Measurements from ENCODE around the gene TRIM26. TPM values are rescaled to one million over a fixed set of nuclear protein-coding genes. Genes with fewer than 3 reads are reported as not detected.

TRIM26 gene
- total and polyA plus RNA-seq, 2 donors (not counting 3 experiments of a cell fraction or from before 2014, with no cell fraction given), result 30.4 to 34.5 TPM

DNA sequence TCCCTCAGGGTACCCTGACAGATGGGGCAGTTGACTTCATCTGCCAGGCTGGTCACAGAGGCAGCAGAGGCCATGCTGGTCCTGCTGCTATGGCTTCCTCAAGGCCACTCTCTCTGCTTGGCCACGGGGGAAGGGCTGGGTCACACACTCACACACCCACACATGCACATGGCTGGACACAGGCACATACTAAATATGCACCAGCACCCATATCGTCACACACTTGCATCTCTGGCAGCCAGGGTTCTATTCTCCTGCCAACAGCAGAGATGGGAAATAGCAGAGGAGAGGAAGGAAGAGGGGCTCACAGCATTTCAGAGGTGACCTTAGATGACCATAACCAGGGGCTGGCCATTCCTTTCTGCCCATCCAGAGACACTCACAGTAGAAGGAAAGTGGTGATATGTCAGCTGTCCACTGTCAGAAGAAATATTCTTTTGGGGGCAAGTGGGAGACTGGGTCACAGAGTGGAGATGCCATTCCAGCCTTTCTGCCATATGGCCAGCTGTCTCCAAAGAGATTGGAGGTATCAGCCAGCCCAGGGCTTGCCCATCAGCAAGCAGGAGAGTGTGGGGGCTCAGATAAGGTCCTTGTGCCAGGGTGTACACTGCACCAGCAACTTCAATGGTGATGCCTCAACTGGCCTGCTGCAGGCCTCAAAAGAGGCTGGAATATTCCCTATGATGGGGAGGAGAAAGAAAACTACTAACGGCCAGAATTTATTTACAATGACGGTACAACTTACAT lies 52.2 kb downstream of the TRIM26 start, which contains the start of gene TRIM10:
Gene TRIM10, minus strand, starts transcription at position 427 of the 747 bp plus-strand sequence. Its CDS starts 353 bp downstream, at position 74.
- TF ChIP-seq EZH2 (IDR thresholded peaks at IDR 0.05; ENCODE audit: borderline replicate concordance, low read depth, low read length, severe bottlenecking), result no peak
- TF ChIP-seq, protein P1, sequence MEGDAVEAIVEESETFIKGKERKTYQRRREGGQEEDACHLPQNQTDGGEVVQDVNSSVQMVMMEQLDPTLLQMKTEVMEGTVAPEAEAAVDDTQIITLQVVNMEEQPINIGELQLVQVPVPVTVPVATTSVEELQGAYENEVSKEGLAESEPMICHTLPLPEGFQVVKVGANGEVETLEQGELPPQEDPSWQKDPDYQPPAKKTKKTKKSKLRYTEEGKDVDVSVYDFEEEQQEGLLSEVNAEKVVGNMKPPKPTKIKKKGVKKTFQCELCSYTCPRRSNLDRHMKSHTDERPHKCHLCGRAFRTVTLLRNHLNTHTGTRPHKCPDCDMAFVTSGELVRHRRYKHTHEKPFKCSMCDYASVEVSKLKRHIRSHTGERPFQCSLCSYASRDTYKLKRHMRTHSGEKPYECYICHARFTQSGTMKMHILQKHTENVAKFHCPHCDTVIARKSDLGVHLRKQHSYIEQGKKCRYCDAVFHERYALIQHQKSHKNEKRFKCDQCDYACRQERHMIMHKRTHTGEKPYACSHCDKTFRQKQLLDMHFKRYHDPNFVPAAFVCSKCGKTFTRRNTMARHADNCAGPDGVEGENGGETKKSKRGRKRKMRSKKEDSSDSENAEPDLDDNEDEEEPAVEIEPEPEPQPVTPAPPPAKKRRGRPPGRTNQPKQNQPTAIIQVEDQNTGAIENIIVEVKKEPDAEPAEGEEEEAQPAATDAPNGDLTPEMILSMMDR (IDR thresholded peaks at IDR 0.05; ENCODE audit: extremely low read depth in 1 of 2, insufficient read depth in 1 of 2, low read depth in 1 of 2, low read length in 2 of 2), result no peak
- TF ChIP-seq POLR2AphosphoS5 (IDR thresholded peaks at IDR 0.05; ENCODE audit: insufficient read depth, low read depth, low read length), result no peak
- TF ChIP-seq, protein P2, sequence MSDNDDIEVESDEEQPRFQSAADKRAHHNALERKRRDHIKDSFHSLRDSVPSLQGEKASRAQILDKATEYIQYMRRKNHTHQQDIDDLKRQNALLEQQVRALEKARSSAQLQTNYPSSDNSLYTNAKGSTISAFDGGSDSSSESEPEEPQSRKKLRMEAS (IDR thresholded peaks at IDR 0.05; ENCODE audit: insufficient read depth, insufficient read length), result no peak
- no peak for TF ChIP-seq POLR2A (IDR thresholded peaks at IDR 0.05; ENCODE audit: low read depth, low read length)
- TF ChIP-seq GATA2 (IDR thresholded peaks at IDR 0.05; ENCODE audit: insufficient read depth, insufficient read length, low read depth, low read length), result no peak
- TF ChIP-seq FOS (IDR thresholded peaks at IDR 0.05; ENCODE audit: borderline replicate concordance, insufficient read depth, low read length), result no peak
- no peak for TF ChIP-seq MYC (IDR thresholded peaks at IDR 0.05; ENCODE audit: low read depth, low read length)
- ChIA-PET CTCF (no interaction called here), POLR2A (no interaction called here)
- no peak for DNase-seq (ENCODE audit: low read depth, low spot score)
- Histone ChIP-seq H2AFZ (ENCODE audit: low read depth, low read length) (no peak within 1 kb of the TSS), H3K4me3 (replicated peaks in 1 of 3; ENCODE audit: insufficient read depth in 1 of 3, low read depth in 1 of 3, low read length in 3 of 3) (no peak within 1 kb of the TSS), H3K36me3 (ENCODE audit: control insufficient read depth in 2 of 2, extremely low read depth in 1 of 2, insufficient read depth in 2 of 2, low read length in 2 of 2) (no peaks in the 10 kb centered on the region), H3K4me2 (ENCODE audit: insufficient read depth, low read length) (no peak within 1 kb of the TSS), H3K27me3 (ENCODE audit: control insufficient read depth in 2 of 2, insufficient read depth in 2 of 2, low read length in 2 of 2) (peaks cover 0 to 5% of the 10 kb centered on the region in 2 experiments), H3K9me3 (replicated peaks; ENCODE audit: control insufficient read depth, insufficient read depth, low read length) (no peaks in the 10 kb centered on the region), H3K27ac (ENCODE audit: insufficient read depth, low read depth, low read length) (no peak within 1 kb of the TSS), H3K4me1 (ENCODE audit: control insufficient read depth, extremely low read depth, insufficient read depth, low read length) (peaks cover 6% of the 10 kb centered on the region), H3K9ac (replicated peaks; ENCODE audit: extremely low read depth, insufficient read depth, low read length) (no peak within 1 kb of the TSS), H3K79me2 (ENCODE audit: control insufficient read depth, insufficient read depth, low read length) (no peaks in the 10 kb centered on the region), H3K9me1 (replicated peaks; ENCODE audit: control insufficient read depth, extremely low read depth, insufficient read depth, low read length) (no peaks in the 10 kb centered on the region), H4K20me1 (replicated peaks; ENCODE audit: control insufficient read depth, extremely low read depth, insufficient read depth, low read length) (no peaks in the 10 kb centered on the region)
- FAIRE-seq, result no peak
- no TSS peak for BruUV-seq (replicated peaks)
- intact Hi-C loops (cut with micrococcal nuclease) (no loop called here), dilution Hi-C loops (cut with MboI; ENCODE audit: extremely low pct_ligation_motif_present, low sequenced_read_pairs) (no loop called here)
